GM19043 (cell line): Measurements from ENCODE around the gene AKIP1.
"Not testable (repeated sequence)": the region's sequence is repeated elsewhere in the genome, so short reads cannot be mapped to it uniquely, and the experiment has no call there.

ENCODE experiments used
- ATAC-seq: cut with Tn5 transposase; IDR thresholded peaks from one replicate; pipeline ENCODE4 v1.9.1; 2021; ENCODE audit warnings: low read depth; ENCODE audit not compliant: unreplicated experiment

Gene AKIP1, protein sequence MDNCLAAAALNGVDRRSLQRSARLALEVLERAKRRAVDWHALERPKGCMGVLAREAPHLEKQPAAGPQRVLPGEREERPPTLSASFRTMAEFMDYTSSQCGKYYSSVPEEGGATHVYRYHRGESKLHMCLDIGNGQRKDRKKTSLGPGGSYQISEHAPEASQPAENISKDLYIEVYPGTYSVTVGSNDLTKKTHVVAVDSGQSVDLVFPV

DNA sequence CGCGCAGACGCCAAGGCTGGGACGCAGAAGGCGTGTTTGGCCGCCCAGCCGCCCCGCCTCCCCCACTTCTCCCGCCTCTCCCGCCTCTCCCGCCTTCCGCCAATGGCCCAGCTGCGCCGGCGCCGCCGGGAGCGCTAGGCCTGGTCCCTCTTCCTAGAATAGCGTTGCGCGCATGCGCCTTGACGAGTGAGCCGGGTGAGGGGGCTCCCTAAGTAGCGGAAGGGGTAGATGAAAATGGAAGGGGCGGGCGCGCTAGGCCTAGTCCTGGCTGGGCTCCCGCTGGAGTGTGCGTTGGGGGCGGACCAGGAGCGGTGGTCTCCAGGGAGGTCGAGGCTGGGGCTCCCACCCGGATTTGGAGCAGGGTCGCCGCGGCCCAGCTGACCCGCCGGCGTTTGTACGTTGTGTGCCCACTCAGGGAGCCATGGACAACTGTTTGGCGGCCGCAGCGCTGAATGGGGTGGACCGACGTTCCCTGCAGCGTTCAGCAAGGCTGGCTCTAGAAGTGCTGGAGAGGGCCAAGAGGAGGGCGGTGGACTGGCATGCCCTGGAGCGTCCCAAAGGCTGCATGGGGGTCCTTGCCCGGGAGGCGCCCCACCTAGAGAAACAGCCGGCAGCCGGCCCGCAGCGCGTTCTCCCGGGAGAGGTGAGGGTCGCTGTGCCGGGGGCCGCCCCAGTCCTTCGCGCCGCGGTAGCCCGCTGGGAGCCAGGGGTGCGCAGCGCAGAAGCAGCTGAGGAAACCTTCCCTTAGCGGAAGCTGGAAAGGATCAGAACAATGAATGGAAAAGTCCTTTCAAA is at the start of gene AKIP1:
Gene AKIP1, plus strand, starts transcription at position 161 of the 795 bp plus-strand sequence. Its CDS starts 261 bp downstream, at position 422.
- ATAC-seq = peak; percentile 67

DNA sequence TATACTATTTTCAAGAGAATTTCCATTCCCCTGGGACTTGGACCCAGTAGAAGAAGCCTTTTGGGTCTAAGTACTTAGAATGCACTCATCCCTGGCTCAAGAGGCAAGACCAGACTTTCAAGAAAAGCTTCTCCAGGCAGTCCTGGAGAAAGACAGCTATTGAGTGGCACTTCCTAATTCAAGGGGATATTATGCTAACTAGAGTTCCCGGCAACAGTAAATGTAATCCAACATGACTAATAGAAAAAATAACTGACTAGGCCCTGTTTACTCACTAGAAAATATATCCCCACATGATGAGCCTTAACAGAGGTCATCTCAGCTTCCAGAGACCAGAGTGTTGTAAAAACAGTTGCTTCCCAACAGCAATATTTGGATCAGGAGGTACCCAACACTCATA is 47.2 kb upstream of the AKIP1 start:
- no peak for ATAC-seq

DNA sequence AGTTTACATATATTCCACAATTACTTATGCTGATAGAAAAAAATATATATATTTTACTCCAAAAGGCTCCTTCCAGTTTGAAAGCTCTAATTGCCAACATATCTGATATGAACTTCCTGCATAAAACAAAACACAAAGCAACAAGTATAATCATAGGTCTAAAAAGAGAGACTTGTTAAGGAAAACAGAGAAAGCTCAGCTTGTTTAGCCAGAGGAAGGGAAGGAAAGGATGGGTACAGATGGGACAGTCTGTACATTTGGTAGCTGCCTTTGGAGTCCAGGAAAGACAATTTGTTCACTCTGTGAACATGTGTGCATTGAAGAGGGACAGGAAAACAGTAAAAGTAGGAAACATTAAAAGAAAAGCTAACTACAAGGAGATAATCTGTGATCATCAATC is 45.7 kb upstream of the AKIP1 start:
- no peak for ATAC-seq

DNA sequence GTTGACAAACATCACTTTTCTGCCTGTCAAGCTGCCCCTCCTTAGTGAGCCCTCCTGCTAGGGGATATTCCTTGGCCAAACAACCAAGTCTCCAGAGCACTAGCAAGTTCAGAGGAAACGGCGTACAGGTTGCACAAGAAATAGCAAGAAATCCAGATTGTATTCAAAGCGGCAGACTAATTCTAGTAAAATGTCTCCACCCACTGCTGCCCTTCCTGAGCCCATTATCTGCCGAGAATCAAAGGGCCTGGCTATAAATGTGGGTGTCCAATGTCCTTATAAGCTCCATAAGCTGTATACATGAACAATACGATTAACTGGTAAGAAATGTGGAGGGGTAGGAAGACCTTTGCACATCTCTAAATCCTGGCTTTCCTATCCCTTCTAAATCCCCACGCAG is 44.0 kb upstream of the AKIP1 start:
- no peak for ATAC-seq

DNA sequence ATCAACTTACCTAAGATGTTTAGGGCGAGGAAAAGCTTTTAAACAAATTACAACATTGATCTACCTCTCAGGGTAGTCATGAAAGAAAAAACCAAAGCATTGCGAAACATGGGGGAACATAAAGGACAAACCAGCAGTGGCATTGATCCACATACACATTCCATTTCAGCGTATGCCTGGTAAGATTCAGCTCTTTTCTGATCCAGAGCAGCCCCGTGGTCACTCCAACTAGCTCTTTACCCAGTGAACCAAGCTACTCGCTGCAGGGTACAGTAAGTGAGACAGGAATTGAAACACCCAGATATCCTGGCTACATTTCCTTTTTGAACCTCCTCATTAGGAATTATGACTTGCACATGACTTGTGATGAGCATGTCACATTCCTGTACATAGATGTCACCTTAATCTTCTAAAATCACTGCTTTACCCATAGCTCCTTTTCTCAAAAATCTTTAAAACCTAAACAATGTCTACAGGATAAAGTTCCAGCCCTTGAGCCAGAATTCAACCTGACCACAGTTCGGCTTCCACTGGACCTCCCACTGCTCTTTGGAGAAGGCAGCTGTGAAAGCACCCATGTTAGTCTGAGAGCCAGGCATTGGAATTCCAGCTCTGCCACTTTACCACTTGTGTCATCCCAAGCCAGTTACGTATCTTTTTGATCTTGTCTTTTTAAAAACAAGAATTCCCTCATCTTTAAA is 42.9 kb upstream of the AKIP1 start:
- no peak for ATAC-seq

DNA sequence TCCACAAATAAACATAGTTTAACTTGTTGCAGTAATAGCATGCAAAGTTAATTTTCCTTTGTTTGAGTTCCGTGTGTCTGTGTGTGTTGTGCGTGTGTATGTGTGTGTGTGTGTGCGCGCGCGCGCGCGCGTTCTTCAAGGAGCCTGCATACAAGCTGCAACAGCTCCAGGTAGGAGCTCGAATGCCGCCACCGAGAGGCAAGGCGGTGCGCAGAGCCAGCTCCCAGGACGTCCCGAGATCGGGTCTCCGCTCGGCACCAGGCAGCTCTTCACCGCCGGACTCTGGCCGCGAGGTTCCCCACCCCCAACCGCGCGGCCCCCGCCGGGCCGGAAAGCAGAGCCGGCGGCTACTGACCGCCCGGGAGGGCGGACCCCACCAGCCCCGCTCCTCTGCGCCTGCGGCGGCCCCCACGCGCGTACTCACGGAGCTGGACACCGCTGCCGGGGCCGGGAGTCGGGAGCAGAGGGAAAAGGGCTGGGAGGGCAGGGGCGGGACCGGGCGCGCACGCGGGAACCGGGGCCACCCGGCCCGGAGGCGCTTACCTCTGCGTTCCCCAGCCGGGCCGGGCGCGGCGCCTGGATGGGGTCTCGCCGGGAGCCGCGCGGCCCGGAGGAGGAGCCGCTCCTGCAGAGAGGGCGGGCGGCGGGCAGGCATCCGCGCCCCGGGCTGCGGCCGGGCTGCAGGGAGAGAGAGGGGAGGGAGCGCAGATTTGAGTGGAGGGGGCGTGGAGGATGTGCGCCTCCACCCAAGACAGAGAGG is 40.4 kb upstream of the AKIP1 start:
- ATAC-seq = no peak

DNA sequence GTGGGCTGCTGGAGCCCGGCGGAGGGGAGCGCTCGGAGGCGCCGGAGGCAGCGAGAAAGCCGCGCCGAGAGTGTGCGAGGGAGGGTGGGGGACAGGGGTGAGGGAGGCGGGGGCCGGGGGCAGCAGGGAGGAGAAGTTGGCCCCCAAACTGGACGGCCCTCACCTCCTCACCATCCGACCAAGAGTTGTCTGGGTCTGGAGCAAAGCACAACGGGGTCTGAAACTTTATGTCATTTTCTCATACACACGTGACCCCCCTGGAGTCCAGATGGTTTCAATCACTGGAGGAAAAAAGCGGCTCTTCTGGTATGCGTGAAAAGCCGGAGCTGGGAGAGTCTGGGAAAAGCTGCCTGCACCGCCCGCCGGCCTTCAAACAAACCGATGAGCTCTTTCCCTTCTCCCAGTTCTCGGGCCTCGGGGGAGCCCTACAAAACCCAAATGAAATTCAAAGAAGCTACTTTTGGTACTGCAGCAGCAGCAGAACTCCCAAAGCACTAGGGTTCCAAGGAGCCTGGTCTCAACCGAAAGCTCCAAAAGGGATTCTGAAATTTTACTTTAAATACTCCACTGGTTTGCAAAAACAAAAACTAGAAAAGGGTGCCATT is 39.7 kb upstream of the AKIP1 start:
- ATAC-seq = no peak

DNA sequence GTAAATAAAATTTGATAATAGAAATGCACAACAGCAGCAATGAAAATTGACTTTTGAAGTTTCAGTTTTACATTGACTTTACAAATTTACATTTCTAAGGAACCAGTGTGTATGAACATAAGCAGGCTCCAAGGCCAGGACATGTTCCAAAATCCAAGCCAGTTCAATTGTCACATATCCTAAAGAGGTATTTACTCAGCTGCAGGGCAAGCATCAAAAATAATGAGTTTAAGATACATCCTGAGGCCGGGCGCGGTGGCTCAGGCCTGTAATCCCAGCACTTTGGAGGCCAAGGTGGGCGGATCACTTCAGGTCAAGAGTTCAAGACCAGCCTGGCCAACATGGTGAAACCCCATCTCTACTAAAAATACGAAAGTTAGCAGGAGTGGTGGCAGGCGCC is 39.0 kb upstream of the AKIP1 start:
- ATAC-seq = no peak

DNA sequence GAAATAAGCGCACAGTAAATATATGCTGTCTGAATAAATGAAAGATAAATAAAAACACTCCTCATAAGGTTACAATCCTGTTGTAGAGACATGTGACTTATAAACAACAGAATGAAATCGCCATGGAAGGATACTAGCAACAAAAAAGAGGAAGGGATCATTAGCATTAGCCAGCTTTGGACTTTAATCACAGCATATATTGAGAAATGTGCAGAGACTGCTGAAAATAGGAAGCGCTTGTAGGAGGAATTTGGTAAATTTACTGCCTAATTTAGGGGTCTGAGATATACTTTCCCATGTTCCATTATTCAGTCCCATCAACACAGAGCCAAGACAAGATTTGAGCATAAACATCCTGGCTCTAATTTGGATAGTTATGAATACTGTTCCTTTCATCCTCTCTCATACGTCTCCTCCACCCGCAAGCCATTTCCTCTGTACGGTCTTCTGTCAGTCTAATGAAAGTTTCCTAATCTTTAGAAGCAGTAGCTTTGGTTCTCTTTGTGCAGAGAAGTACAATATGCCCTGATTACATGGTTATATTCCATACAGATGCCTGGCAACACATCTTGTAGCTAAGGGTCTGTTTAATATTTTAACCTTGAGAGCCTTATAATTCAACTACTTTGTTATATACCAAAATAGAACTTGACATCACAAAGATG is 37.1 kb upstream of the AKIP1 start:
- no peak for ATAC-seq

DNA sequence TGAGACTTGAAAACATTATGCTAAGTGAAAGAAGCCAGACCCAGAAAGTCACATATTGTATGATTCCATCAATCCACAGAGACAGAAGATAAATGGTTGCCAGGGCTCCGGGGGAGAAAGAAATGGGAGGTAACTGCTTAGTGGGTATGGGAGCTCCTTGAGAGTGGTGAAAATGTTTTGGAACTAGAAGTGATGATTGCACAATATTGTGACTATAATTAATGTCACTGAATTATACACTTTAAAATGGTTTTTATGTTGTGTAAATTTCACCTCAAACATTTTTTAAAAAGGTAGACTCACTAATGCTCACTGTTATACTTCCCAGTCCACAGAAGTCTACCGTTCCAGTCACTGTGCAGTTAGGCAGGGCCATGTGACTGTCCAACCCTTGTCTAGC is 32.2 kb upstream of the AKIP1 start:
- ATAC-seq = no peak

DNA sequence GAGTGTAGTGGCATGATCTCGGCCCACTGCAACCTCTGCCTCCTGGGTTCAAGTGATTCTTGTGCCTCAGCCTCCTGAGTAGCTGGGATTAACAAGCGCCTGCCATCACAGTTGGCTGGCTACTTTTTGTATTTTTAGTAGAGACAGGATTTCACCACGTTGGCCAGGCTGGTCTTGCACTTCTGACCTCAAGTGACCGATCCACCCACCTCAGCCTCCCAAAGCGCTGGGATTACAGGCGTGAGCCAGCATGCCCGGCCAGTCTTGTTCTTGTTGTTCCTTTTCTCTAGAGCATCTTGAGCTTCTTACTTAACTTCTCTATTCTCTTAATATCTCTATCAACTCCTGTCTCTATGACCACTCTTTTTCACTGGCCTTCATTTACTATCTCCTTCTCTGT is 29.4 kb upstream of the AKIP1 start:
- not testable (repeated sequence) for ATAC-seq

DNA sequence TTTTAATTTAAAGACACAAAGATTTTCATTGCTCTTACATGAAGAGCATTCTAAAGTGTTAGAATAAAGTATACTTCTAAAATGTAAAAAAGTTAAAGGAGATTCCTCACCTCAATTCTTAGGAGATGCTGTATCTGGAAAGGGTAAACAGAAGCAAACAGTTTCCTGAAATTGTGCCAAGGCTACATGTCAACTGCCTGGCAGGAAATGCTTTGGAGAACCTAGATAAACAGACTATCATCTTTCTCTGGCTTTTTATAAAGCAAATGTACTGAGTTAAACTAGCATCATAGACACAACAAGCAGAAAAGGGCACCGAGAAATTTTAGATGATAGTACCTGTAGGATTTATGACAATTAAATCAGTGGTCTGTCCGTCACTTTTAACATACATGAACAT is 24.7 kb upstream of the AKIP1 start:
- no peak for ATAC-seq

DNA sequence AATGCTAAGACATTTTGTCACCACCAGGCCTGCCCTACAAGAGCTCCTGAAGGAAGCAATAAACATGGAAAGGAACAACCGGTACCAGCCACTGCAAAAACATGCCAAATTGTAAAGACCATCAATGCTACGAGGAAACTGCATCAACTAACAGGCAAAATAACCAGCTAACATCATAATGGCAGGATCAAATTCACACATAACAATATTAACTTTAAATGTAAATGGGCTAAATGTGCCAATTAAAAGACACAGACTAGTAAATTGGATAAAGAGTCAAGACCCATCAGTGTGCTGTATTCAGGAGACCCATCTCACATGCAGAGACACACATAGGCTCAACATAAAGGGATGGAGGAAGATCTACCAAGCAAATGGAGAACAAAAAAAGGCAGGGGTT is 19.8 kb upstream of the AKIP1 start:
- not testable (repeated sequence) for ATAC-seq

DNA sequence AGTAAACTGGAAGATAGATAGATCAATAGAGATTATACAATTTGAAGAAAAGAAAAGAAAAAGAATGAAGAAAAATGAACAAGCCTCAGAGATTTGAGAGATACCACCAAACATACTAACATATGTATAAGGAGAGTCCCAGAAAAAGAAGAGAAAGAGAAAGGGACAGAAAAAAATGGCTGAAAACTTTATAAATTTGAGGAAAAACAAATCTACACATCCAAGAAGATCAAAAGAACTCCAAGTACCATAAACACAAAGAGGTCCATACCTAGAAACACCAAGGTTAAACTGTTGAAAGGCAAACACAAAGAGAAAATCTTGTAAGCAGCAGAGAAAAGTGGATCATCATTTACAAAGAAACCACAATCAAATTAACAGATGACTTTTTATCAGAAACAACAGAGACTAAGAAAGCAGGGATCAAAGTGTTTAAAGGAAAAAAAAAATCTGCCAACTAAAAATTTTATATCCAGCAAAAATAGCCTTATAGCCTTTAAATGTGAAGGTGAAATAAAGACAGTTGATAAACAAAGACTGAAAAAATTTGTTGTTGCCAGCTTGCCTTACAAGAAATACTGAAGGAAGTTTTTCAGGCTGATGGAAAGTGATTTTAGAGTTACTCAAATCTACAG is 11.8 kb upstream of the AKIP1 start:
- no peak for ATAC-seq

DNA sequence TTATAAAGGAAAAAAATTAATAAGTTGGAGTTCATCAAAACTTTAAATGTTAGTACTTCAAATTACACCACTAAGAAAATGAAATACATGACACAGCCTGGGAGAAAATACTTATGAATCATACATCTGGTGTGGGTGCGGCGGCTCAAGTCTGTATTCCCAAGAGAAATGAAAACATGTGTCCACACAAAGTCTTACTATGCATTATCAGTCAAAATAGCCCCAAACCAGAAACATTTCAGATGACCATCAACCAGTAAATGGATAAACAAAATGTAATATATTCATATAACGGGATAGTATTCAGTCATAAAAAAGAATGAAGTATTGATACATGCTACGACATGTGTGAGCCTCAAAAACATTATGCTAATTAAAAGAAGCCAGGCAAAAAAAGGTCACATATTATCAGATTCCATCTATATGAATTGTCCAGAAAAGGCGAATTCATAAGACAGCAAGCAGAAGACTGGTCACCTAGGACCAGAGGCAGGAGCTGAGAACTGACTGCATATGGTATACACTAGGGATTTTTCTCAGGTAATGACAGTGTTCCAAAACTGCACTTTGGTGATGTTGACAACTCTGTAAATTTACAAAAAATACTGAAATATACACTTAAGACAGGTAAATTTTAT is 5.3 kb upstream of the AKIP1 start:
- ATAC-seq = no peak

DNA sequence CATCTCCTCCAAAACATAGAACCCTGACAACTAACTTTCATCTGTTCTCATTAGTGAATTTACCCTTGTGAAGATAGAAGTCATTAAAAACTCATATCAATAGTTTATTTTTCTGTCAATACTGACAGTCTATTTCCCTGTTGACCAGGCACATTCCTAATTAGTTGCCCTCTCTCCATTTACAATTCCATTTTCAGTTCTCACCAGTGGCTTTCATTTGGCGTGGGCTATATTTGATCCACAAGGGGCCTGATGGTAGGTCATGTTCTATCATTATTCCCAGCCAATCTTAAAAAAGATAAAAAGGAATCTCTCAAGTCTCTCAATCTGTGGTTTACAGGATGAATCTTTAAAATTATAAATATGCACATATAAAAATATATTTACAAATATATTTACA is 3.9 kb upstream of the AKIP1 start:
- no peak for ATAC-seq

DNA sequence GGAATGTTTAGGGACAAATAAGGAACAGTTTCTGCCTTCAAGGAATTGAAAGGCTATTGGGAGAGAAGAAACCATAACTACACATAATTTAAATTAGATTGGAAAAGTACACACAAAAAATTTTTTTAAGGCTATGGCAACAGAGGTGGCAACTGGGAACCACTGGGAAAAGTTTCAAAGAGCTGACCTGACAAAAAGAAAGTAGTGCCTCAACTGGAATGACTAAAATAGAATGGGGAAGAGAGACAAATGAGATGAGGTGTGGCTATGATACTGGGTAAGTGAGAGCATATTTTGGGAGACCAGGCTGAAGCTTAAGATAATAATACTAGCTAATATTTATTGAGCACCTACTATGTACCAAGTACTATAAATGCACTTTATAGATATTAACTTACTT is 2.9 kb upstream of the AKIP1 start:
- no peak for ATAC-seq

DNA sequence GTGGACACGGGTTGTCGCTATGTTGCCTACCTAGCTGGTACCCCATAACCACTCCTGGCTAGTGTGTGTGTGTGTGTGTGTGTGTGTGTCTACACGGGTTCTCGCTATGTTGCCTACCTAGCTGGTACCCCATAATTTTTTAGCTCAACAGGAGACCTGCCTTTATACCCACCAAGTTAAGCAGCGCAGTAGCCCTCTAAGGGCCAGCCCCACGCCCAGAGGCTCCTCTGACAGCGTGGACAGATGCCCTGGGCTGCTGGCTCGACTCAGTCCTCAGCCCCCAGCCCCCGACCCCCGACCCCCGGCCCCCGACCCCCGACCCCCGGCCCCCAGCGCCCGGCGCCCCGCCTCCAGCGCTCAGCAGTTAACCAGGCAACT is 351 bp upstream of the AKIP1 start:
- no peak for ATAC-seq

DNA sequence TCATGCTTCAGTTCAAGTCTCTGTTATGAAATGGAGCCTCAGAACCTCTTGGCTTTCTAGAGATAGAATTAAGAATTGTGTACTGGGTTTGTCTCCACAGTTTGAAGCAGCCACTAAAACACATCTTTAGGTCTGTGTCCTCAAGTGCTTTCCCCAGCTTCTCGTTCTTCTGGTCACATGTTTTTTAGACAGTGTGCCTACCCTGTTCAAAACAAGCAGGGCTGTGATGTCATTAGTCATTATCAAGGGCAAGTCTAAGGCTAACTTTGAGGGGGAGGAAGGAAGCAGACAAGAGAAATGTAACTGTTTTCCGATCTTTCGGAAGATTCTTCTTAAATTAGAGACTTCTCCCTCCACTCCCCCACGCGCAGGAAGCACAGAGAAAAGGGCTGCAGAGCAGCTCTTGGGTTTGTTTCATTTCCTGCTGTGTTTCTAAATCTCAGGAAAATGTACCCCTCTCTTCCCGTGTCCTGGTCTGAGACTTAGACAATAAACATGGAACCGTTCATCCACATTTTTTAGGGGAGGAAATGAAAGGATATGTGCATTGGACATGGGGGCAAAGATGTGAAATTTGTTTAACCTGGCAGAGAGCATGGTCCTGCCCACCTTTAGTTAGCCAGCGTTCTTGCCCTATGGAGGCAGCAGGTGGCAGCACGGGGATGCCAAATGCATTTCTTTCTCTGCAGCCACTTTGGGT is 3.1 kb downstream of the AKIP1 start:
- no peak for ATAC-seq
